Choroid plexus epithelial cell (primary cell): ENCODE results near the gene LAMA5.

Source experiments
- DNase-seq: peaks from one replicate; pipeline ENCODE4 v3.0.0-alpha.2; 2010; ENCODE audit warnings: low read depth
- H3K4me3 ChIP-seq: 2 replicates; pipeline ENCODE4 v1.5.1; 2011; ENCODE audit warnings: low read depth, mild to moderate bottlenecking, control low read depth, low read length, moderate library complexity
- CTCF ChIP-seq: conservative IDR thresholded peaks from 2 replicates; pipeline ENCODE4 v1.5.1; 2011; ENCODE audit warnings: low read depth, mild to moderate bottlenecking, control low read depth, inconsistent platforms, low read length, moderate library complexity

The LAMA5 gene

DNA sequence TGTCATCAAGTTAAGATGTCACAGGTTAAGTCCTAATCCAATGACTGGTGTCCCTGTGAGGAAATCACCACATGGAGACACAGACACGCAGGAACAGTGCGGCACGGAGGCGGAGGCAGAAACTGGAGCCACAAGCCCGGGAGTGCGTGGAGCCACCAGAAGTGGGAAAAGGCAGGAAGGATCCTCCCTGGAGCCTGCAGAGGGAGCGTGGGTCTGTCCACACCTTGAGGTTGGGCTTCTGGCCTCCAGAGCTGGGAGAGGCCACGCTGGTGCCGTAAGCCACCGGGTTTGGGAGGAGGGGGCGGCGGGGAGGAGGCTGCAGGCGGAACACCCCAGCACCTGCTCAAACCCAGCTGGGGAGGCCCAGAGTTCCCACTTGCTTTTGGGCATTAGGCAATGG, 36.2 kb upstream of the LAMA5 start:
- no peak for DNase-seq
- H3K4me3 ChIP-seq, result no peak overlapping the region
- no peak for TF ChIP-seq CTCF

DNA sequence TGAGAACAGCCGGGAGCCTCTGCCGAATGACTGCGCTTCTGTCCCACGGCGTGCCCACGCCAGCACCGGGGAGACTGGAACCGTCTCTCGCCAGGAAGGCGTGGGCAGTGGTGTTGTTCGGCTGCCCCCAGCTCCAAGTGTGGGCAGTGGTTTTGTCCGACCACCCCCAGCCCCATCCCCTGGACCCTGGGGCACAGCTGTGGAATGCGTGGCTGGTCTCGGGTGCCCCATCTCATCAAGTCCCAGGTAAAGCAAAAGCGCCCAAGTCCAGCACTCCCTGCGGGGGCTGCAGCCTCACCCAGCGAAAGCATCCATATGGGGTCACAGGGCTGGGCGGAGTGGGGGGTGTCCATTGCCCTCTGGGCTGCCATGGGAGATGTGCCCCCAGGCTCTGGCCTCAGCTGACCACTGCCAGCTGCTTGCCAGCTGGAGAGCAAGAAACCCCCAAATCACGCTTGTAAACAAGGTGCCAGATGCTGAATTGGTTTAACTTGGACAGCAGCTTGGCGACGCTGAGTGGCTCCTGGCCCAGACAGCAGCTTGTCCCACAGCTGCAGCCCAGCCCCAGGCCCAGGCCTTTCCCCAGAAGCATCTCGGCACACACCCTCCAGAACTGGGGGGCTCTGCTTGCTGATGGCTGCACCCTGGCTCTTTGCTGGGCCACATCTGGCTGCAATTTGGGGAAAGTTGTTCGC, 35.5 kb upstream of the LAMA5 start:
- no peak for DNase-seq
- TF ChIP-seq CTCF, result no peak
- no peak overlapping the region for H3K4me3 ChIP-seq

DNA sequence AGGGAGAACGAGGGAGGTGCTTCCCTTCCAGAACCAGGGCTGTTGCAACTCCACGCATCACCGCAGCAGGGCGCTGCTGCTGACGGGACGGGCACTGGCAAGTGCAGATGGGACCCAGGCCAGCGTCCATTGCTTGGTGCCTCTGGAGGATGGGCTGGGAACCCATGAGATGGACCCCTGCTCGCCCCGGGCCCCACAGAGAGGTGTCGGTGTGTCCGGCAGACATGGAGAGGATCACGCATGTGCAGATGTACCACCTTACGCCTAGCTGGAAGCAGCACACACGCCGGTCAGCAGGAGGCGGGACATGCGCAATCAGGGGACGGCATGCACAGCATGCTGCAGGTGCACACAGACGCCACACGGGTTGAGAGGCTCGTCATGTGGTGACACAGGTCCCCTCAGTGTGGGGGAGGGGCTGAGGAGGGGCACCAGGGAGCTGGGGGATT, 34.2 kb upstream of the LAMA5 start:
- DNase-seq, result no peak
- TF ChIP-seq CTCF, result peak; percentile 34
- H3K4me3 ChIP-seq, result no peak overlapping the region

- TF ChIP-seq CTCF, result no peak
- H3K4me3 ChIP-seq, result no peak overlapping the region
- DNase-seq, result no peak
These were observed 33.4 kb upstream of the LAMA5 start for GRCh38 chr20:62400541-62400940.

DNA sequence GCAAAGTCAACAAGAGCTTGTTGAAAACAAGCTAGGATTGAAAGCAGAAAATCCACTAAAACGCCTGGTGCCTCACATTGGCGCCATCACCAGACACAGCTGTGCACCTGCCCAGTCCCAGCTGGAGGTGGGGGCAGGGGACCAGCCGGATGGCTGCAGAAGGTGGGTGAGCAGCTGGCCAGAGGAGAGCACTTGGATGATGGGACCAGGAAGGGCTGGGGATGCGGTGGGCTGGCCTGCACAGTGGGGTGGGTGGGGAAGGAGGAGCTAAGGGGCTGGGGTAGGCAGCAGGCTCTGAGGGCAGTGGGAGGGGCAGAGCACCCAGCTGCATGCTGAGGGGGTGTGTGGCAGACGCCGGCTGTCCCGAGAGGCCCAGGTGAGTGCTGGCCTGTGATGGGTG, 32.9 kb upstream of the LAMA5 start:
- no peak for DNase-seq
- TF ChIP-seq CTCF, result no peak
- no peak overlapping the region for H3K4me3 ChIP-seq

DNA sequence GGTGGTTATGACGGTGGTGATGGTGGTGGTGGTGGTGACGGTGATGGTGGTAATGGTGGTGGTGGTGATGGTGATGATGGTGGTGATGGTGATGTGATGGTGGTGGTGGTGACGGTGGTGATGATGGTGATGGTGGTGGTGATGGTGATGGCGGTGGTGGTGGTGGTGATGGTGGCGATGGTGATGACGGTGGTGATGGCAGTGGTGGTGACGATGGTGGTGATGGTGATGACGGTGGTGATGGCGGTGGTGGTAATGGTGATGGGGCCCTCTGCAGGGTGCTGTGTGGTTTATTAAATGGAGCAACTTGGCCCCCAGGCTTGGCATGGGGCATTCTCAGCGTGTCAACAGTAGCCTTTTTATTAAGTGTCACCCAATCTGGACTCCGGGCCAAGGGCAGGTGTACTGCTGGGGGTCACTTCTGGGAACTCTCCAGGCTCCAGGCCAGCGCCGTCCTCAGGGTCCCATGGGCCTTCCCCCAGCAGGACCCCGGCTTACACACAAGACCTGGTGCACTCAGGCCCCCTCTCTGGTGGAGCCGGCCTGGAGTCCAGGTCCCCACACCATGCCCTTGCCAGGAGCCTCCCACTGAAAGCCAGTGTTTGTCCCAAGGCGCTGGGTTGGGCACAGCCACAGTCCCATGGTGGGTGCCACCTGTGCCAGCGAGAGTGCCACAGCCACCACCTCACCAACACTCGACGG, 31.2 kb upstream of the LAMA5 start:
- no peak for DNase-seq
- TF ChIP-seq CTCF, result no peak
- H3K4me3 ChIP-seq, result no peak overlapping the region
